ENCODE data around the gene PPP4R4.
"Not testable (repeated sequence)": the region's sequence is repeated elsewhere in the genome, so short reads cannot be mapped to it uniquely, and the experiment has no call there.

The PPP4R4 gene

GRCh38 chr14:94145902-94146527, 28.1 kb upstream of the PPP4R4 start:
- no peak for DNase-seq (ENCODE audit: low read depth, low spot score)

GRCh38 chr14:94152676-94153075, 21.4 kb upstream of the PPP4R4 start:
- DNase-seq (ENCODE audit: low read depth, low spot score): no peak

- no peak for DNase-seq (ENCODE audit: low read depth, low spot score)
Observed at GRCh38 chr14:94153750-94154342, 20.3 kb upstream of the PPP4R4 start.

- not testable (repeated sequence) for DNase-seq (ENCODE audit: low read depth, low spot score)
Observed at GRCh38 chr14:94156143-94156542, 18.0 kb upstream of the PPP4R4 start.

GRCh38 chr14:94157197-94157596, 16.9 kb upstream of the PPP4R4 start:
- DNase-seq (ENCODE audit: low read depth, low spot score): no peak

GRCh38 chr14:94158239-94158883, 15.8 kb upstream of the PPP4R4 start:
- no peak for DNase-seq (ENCODE audit: low read depth, low spot score)

- no peak for DNase-seq (ENCODE audit: low read depth, low spot score)
Observed at GRCh38 chr14:94161058-94161457, 13.1 kb upstream of the PPP4R4 start.

GRCh38 chr14:94161981-94162380, 12.1 kb upstream of the PPP4R4 start:
- DNase-seq (ENCODE audit: low read depth, low spot score): no peak

- DNase-seq (ENCODE audit: low read depth, low spot score): no peak
Observed at GRCh38 chr14:94162466-94162865, 11.7 kb upstream of the PPP4R4 start.

GRCh38 chr14:94163796-94164195, 10.3 kb upstream of the PPP4R4 start:
- no peak for DNase-seq (ENCODE audit: low read depth, low spot score)

- DNase-seq (ENCODE audit: low read depth, low spot score): no peak
Observed at GRCh38 chr14:94164685-94165431, 9.3 kb upstream of the PPP4R4 start.

- DNase-seq (ENCODE audit: low read depth, low spot score): no peak
Observed at GRCh38 chr14:94165744-94166143, 8.4 kb upstream of the PPP4R4 start.

- DNase-seq (ENCODE audit: low read depth, low spot score): no peak
Observed at GRCh38 chr14:94170136-94170535, 4.0 kb upstream of the PPP4R4 start.

- no peak for DNase-seq (ENCODE audit: low read depth, low spot score)
Observed at GRCh38 chr14:94171208-94171607, 2.9 kb upstream of the PPP4R4 start.

- DNase-seq (ENCODE audit: low read depth, low spot score): no peak
Observed at GRCh38 chr14:94172545-94172944, 1.6 kb upstream of the PPP4R4 start.

- DNase-seq (ENCODE audit: low read depth, low spot score): no peak
Observed at GRCh38 chr14:94173471-94173884, 644 bp upstream of the PPP4R4 start.

GRCh38 chr14:94174604-94175010, 485 bp downstream of the PPP4R4 start:
- DNase-seq (ENCODE audit: low read depth, low spot score): no peak

GRCh38 chr14:94175011-94175745, 1.1 kb downstream of the PPP4R4 start:
- no peak for DNase-seq (ENCODE audit: low read depth, low spot score)

GRCh38 chr14:94175747-94176146, 1.6 kb downstream of the PPP4R4 start:
- DNase-seq (ENCODE audit: low read depth, low spot score): no peak

GRCh38 chr14:94176808-94177207, 2.7 kb downstream of the PPP4R4 start:
- DNase-seq (ENCODE audit: low read depth, low spot score): no peak

GRCh38 chr14:94177806-94178205, 3.7 kb downstream of the PPP4R4 start:
- DNase-seq (ENCODE audit: low read depth, low spot score): no peak

GRCh38 chr14:94179244-94179643, 5.1 kb downstream of the PPP4R4 start:
- no peak for DNase-seq (ENCODE audit: low read depth, low spot score)

All from activated naive CD8-positive, alpha-beta T cell treated with anti-CD3 and anti-CD28 coated beads, Interleukin-2, amount 50 U/mL, for 16 hours (primary cell).